Colonic mucosa (tissue), 4 donors: ENCODE measurements around the gene B3GNT2. TPM values are rescaled to one million over a fixed set of nuclear protein-coding genes. Genes with fewer than 3 reads are reported as not detected.
"Not testable (repeated sequence)": the region's sequence is repeated elsewhere in the genome, so short reads cannot be mapped to it uniquely, and the experiment has no call there.

Experiments
- DNase-seq: peaks from one replicate; pipeline ENCODE4 v3.0.0-alpha.2; 2020
- H3K27ac ChIP-seq: fragments of 200-600 bp; one replicate; pipeline ENCODE4 v1.8.0; 2021
- H3K27me3 ChIP-seq: fragments of 200-600 bp; one replicate; pipeline ENCODE4 v1.8.0; 2021
- H3K36me3 ChIP-seq: fragments of 200-600 bp; one replicate; pipeline ENCODE4 v1.8.0; 2021
- H3K4me1 ChIP-seq: fragments of 200-600 bp; one replicate; pipeline ENCODE4 v1.8.0; 2021; ENCODE audit warnings: mild to moderate bottlenecking
- H3K4me3 ChIP-seq: fragments of 200-600 bp; one replicate; pipeline ENCODE4 v1.8.0; 2021
- H3K9ac ChIP-seq, 2 donors: one replicate each; pipeline ENCODE4 v1.7.0; 2013; ENCODE audit warnings: control low read depth in 2 of 2, low read depth in 2 of 2, low read length in 2 of 2
- H3K9me3 ChIP-seq: fragments of 200-600 bp; one replicate; pipeline ENCODE4 v1.8.0; 2021
- intact Hi-C: fragments of 100-400 bp; cut with DNase I; formaldehyde crosslinking; loops from one replicate; pipeline ENCODE4 v1.14.1; 2022
- total RNA-seq, 2 donors: library from RNA; stranded (reverse); fragmentation: NEBNext Ultra II Directional in 1 of 2; extraction: Animal tissue kit (Norgen Biotek cat#: 25700) in 1 of 2; gene quantifications; one replicate each; pipeline ENCODE4 v1.2.1, GENCODE V29; 2021
- TF ChIP-seq, protein P1 (sequence below): fragments of 200-600 bp; IDR thresholded peaks from one replicate; pipeline ENCODE4 v1.8.0; 2022; ENCODE audit warnings: antibody characterized with exemption, mild to moderate bottlenecking
- donor health status: healthy.
- donor health status: DM: no; HTN: no; CAD: no.
- donor health status: DM: no; HTN: no; CAD: no.

B3GNT2 gene
- total RNA-seq, 2 donors from 2014 or later = 20.1 to 55.7 TPM

DNA sequence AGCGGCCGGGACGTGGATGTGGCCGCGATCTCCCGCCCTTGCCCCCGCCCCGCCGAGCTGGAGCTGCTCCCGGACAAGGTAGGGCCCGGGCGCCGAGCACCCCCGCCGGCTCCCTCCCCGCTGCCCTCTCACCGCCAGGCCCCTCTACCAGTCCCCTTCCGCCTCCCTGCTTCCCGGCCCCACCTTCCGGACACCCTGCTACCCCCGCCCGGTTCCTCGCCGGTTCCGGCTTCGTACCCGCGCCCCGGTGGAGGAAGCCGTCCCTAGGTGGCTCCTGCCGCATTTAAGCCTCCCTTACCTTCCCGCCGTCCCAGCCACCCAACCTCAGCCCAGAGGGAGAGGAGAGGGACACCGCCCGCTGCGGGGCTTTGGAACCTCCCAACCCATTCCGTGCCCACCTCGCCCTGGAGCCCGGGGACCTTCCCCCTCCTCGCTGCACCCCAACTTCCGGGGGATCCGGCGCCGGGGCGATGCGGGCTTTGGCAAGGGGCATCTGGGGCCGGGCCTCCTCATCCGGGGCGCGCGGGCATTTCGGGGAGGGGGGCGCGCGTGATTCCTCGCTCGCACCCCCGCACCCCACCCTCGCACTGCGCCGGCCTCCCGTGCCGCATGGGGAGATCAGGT is 475 bp downstream of the B3GNT2 start:
- Histone ChIP-seq H3K36me3 (no peaks in the 10 kb centered on the region), H3K9ac (peak overlapping the region; percentile 93 to 94), H3K27ac (peak overlapping the region; percentile 93), H3K9me3 (no peaks in the 10 kb centered on the region), H3K27me3 (no peaks in the 10 kb centered on the region), H3K4me3 (peak overlapping the region; percentile 83), H3K4me1 (peaks cover 3% of the 10 kb centered on the region)
- peak; percentile 59 for DNase-seq
- TF ChIP-seq, protein P1, sequence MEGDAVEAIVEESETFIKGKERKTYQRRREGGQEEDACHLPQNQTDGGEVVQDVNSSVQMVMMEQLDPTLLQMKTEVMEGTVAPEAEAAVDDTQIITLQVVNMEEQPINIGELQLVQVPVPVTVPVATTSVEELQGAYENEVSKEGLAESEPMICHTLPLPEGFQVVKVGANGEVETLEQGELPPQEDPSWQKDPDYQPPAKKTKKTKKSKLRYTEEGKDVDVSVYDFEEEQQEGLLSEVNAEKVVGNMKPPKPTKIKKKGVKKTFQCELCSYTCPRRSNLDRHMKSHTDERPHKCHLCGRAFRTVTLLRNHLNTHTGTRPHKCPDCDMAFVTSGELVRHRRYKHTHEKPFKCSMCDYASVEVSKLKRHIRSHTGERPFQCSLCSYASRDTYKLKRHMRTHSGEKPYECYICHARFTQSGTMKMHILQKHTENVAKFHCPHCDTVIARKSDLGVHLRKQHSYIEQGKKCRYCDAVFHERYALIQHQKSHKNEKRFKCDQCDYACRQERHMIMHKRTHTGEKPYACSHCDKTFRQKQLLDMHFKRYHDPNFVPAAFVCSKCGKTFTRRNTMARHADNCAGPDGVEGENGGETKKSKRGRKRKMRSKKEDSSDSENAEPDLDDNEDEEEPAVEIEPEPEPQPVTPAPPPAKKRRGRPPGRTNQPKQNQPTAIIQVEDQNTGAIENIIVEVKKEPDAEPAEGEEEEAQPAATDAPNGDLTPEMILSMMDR = no peak
- intact Hi-C loops = loop anchor here (5.0 to 10.0 kb wide), 3 partner anchors 101 to 218 kb away; no protein-coding TSS in a partner anchor

DNA sequence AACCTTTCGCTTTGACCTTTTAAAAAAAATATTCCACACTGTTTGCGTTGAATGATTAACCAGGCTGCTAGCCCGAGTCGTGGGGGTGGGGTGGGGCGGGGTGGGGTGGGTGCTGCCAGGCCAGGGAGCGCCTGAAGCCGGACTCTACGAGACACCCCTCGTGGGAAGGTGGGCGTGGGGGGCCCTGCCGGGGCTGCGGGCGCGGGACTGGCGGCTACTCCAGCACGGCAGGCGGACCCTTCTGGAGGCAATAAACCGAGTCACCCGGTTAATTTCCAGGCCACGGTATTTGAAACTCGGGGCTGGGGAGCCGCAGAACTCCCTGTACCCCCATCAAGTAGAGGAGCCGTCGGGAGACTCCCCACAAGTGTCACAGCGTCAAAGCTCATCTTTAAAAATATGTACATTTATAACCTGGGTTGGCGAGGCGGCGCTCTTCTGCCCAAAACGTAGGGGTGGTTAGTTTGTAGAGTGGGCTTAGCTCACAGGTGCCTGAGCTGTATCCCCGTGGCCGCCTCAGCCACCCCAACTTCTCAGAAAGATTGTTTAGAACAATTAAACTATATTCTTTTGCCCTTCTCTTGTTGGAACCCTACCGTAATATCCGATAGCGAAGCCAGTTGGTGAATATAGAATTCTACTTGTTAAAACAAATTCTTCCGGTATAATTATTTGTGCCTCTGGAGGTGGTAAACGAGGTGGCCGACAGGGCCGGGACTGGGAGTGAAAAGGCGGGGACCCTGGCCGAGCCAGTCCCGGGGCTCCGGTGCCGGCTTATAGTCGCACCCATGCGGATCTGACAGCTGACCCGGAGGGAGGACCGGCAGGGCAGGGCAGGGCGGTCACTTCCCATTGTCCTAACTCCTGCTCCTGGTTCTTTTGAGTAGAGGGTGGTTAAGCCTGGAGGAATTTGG is 1.4 kb downstream of the B3GNT2 start:
- H3K27me3 ChIP-seq = no peaks in the 10 kb centered on the region
- peak overlapping the region; percentile 93 to 94 for H3K9ac ChIP-seq
- H3K4me1 ChIP-seq = peaks cover 3% of the 10 kb centered on the region
- TF ChIP-seq, protein P1 = no peak
- peak; percentile 70 for DNase-seq
- peak overlapping the region; percentile 83 for H3K4me3 ChIP-seq
- H3K9me3 ChIP-seq = no peaks in the 10 kb centered on the region
- no peaks in the 10 kb centered on the region for H3K36me3 ChIP-seq
- intact Hi-C loops = loop anchor here (5.0 to 10.0 kb wide), 3 partner anchors 100 to 218 kb away; no protein-coding TSS in a partner anchor
- peak overlapping the region; percentile 93 for H3K27ac ChIP-seq

DNA sequence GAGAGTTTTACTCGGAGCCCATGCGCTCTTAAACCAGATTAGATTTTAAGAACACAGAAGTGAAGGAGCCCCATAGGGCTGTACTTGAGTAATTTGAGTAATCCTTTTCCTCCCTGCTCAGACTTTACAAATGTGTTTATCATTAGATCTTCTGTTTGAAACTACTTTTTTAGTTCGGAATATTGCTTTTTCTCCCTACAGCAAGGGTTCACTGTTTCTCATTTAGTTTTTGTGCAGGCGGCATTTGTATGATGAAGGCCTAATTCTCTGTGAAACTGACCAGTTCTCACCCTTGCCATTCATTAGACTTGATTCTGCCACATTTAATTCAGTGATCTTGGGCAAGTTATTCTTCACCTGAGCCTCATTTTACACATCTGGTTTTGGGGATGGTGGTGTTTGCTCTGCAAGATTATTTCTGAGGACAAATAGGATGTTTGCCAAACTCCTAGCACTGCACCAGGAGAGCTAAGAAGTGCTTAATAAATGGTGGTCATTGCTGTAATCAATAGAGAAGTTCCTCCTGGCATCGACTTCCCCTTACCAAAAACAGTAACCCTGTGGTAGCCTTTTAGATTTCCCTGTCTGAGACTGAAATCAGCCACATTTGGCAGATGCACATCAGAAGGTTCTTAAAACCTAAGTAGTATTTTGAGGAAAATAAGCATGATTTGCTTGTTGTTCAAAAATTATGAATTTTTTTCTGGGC is 2.2 kb downstream of the B3GNT2 start:
- no peak for DNase-seq
- H3K4me1 ChIP-seq = peaks cover 3% of the 10 kb centered on the region
- peak overlapping the region in 1 of 2 donors; percentile 82 for H3K9ac ChIP-seq
- intact Hi-C loops = loop anchor here (5.0 to 10.0 kb wide), 3 partner anchors 99 to 217 kb away; no protein-coding TSS in a partner anchor
- H3K27ac ChIP-seq = no peak overlapping the region
- no peaks in the 10 kb centered on the region for H3K27me3 ChIP-seq
- H3K4me3 ChIP-seq = peak overlapping the region; percentile 83
- no peaks in the 10 kb centered on the region for H3K9me3 ChIP-seq
- no peaks in the 10 kb centered on the region for H3K36me3 ChIP-seq
- TF ChIP-seq, protein P1 = no peak

DNA sequence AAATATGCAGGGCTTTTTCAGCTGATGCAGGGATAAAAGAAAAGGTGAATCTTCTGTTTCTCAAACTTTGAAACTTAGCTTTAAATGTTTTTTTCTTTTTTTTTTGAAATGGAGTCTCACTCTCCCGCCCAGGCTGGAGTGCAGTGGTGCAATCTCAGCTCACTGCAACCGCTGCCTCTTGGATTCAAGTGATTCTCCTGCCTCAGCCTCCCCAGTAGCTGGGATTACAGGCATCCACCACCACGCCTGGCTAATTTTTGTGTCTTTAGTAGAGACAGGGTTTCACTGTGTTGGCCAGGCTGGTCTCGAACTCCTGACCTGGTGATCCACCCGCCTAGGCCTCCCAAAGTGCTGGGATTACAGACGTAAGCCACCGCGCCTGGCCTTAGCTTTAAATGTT is 2.9 kb downstream of the B3GNT2 start:
- H3K9ac ChIP-seq, H3K27ac ChIP-seq, H3K27me3 ChIP-seq, DNase-seq, H3K36me3 ChIP-seq, H3K4me1 ChIP-seq, H3K4me3 ChIP-seq, H3K9me3 ChIP-seq: not testable (repeated sequence)
- intact Hi-C loops = loop anchor here (5.0 to 10.0 kb wide), 3 partner anchors 98 to 216 kb away; no protein-coding TSS in a partner anchor

DNA sequence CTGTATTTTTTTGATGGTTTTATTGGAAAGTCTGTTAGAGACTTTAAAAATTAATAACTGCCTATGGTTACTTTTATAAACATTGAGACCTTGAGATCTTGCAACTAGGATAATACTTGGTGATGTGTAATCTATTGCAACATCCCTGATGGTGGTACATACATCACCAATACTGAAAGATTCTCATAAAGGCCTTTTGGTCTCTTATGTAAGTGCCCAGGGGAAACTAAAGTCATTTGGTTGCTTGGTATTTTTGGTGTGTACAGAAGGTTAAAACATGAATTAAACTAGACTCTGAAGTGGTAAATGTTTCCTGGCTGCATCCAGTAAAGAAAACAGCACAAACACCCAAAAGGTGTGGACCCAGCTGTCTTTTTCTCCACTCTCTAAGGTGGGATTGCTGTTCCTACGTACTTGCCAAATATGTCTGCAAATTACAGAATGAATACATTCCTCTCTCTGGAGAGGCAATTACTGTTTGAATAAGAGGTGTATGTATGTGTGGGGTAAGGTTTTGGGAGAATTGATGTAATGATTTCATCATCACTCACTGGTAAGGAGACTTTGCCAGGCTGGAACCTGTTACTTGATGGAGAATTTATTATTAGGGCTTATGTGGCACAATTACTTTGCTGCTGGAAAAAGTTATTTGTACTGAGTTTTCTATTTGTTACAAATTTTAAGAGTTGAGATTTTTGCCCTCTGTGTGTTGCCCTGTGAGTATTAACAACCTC is 3.6 kb downstream of the B3GNT2 start:
- Histone ChIP-seq H3K36me3 (no peaks in the 10 kb centered on the region), H3K27me3 (no peaks in the 10 kb centered on the region), H3K4me1 (peaks cover 3% of the 10 kb centered on the region), H3K9me3 (no peaks in the 10 kb centered on the region), H3K9ac (no peak overlapping the region), H3K27ac (no peak overlapping the region), H3K4me3 (no peak overlapping the region)
- DNase-seq = no peak
- TF ChIP-seq, protein P1 = no peak
- intact Hi-C loops = loop anchor here (5.0 to 10.0 kb wide), 3 partner anchors 98 to 215 kb away; no protein-coding TSS in a partner anchor
